Measurements from ENCODE around the gene RTL1. TPM values are rescaled to one million over a fixed set of nuclear protein-coding genes. Genes with fewer than 3 reads are reported as not detected.

The RTL1 gene
- polyA plus RNA-seq, 1 experiment, result not detected

- POLR2A ChIA-PET, result interaction anchor here (0.5 kb wide), 1 partner anchor 598 kb away, joined by 4 read pairs; no protein-coding TSS in a partner anchor
Observed at GRCh38 chr14:100861188-100861936, 42.2 kb downstream of the RTL1 start.

GRCh38 chr14:100860556-100861187 is 42.9 kb downstream of the RTL1 start:
- H3K36me3 ChIP-seq (ENCODE audit: control insufficient read depth, insufficient read depth, low read length), result peaks cover 26% of the 10 kb centered on the region
- DNase-seq (ENCODE audit: low read depth), result no peak
- ChIA-PET CTCF (no interaction called here), POLR2A (no interaction called here)
- TF ChIP-seq CTCF (IDR thresholded peaks at IDR 0.05; ENCODE audit: insufficient read depth, low read depth, low read length), result no peak
- no peaks in the 10 kb centered on the region for H3K27me3 ChIP-seq (ENCODE audit: control insufficient read depth, insufficient read depth, low read length)
- no peak overlapping the region for H3K4me3 ChIP-seq (ENCODE audit: low read depth, low read length)

More at GRCh38 chr14:100861188-100861936, 42.2 kb downstream of the RTL1 start:
- no peak for TF ChIP-seq CTCF (IDR thresholded peaks at IDR 0.05; ENCODE audit: insufficient read depth, low read depth, low read length)
- no peak overlapping the region for H3K4me3 ChIP-seq (ENCODE audit: low read depth, low read length)
- DNase-seq (ENCODE audit: low read depth), result no peak
- no peaks in the 10 kb centered on the region for H3K27me3 ChIP-seq (ENCODE audit: control insufficient read depth, insufficient read depth, low read length)
- H3K36me3 ChIP-seq (ENCODE audit: control insufficient read depth, insufficient read depth, low read length), result peaks cover 29% of the 10 kb centered on the region
- CTCF ChIA-PET, result no interaction called here

- Histone ChIP-seq H3K4me3 (ENCODE audit: low read depth, low read length) (no peak overlapping the region), H3K27me3 (ENCODE audit: control insufficient read depth, insufficient read depth, low read length) (no peaks in the 10 kb centered on the region), H3K36me3 (ENCODE audit: control insufficient read depth, insufficient read depth, low read length) (peaks cover 24% of the 10 kb centered on the region)
- CTCF ChIA-PET, result no interaction called here
- TF ChIP-seq CTCF (IDR thresholded peaks at IDR 0.05; ENCODE audit: insufficient read depth, low read depth, low read length), result no peak
- no peak for DNase-seq (ENCODE audit: low read depth)
- POLR2A ChIA-PET, result no interaction called here
Observed at GRCh38 chr14:100859781-100860180, 43.7 kb downstream of the RTL1 start.

- no peak overlapping the region for H3K4me3 ChIP-seq (ENCODE audit: low read depth, low read length)
- H3K36me3 ChIP-seq (ENCODE audit: control insufficient read depth, insufficient read depth, low read length), result peaks cover 21% of the 10 kb centered on the region
- no peaks in the 10 kb centered on the region for H3K27me3 ChIP-seq (ENCODE audit: control insufficient read depth, insufficient read depth, low read length)
- ChIA-PET POLR2A (no interaction called here), CTCF (no interaction called here)
- no peak for DNase-seq (ENCODE audit: low read depth)
- no peak for TF ChIP-seq CTCF (IDR thresholded peaks at IDR 0.05; ENCODE audit: insufficient read depth, low read depth, low read length)
Observed at GRCh38 chr14:100858838-100859220, 44.7 kb downstream of the RTL1 start.

- peaks cover 20% of the 10 kb centered on the region for H3K36me3 ChIP-seq (ENCODE audit: control insufficient read depth, insufficient read depth, low read length)
- DNase-seq (ENCODE audit: low read depth), result no peak
- TF ChIP-seq CTCF (IDR thresholded peaks at IDR 0.05; ENCODE audit: insufficient read depth, low read depth, low read length), result no peak
- CTCF ChIA-PET, result no interaction called here
- POLR2A ChIA-PET, result no interaction called here
- no peaks in the 10 kb centered on the region for H3K27me3 ChIP-seq (ENCODE audit: control insufficient read depth, insufficient read depth, low read length)
- H3K4me3 ChIP-seq (ENCODE audit: low read depth, low read length), result no peak overlapping the region
Observed at GRCh38 chr14:100857923-100858837, 45.3 kb downstream of the RTL1 start.

All from BJ (cell line).